SIG-M5 (cell line): ENCODE results near the gene HNRNPL.
"Not testable (repeated sequence)": the region's sequence is repeated elsewhere in the genome, so short reads cannot be mapped to it uniquely, and the experiment has no call there.

Experiments
- DNase-seq: peaks from one replicate; lab custom pipeline; 2025; lab: John Stamatoyannopoulos, UW

Gene HNRNPL

DNA sequence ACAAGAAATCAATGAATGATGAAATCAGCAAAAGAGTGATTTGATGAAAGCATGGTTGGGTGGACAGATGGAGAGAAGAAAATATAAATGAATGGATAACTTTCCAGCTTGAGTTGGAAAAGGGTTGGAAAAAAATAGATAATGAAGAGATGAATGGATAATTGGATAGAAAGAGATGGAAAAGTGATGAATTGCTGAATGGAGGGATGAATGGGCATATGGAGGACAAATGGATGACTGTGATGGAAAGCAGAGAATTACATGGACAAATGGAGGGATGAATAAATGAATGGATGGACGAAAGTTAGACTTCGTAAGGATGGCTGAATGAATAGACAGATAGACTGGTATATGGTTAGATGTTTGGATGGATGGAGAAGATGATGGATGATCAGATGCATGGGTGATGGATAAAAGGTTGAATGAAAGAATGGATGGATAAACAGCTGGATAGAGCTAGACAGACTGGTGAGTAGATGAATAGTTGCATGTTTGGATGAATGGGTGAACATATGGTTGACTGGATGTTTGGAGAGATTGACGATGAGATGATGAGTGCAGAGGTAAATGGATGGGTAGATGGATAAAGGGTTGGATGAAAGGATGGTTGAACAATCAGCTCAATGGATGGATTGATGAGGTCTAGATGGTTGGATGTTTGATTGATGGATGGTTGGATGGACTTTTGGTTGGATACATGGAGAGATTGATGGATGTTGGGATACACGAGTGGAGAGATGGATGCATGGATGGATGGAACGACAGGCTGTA is 49.0 kb downstream of the HNRNPL start:
- DNase-seq: no peak

DNA sequence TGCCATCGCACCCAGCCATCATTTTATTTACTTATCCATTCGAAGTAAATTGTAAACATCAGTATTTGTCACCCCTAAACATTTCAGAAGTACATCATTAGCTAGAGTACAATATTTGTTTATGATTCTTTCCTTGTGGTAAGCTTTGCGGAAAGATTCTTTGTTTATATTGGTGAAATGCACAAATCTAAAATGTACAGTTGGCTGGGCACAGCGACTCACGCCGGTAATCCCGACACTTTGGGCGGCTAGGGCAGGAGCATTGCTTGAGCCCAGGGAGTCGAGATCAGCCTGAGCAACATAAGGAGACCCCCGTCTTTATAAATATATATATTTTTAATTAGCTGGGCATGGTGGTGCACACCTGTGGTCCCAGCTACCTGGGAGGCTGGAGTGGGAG is 50.7 kb downstream of the HNRNPL start:
- no peak for DNase-seq

DNA sequence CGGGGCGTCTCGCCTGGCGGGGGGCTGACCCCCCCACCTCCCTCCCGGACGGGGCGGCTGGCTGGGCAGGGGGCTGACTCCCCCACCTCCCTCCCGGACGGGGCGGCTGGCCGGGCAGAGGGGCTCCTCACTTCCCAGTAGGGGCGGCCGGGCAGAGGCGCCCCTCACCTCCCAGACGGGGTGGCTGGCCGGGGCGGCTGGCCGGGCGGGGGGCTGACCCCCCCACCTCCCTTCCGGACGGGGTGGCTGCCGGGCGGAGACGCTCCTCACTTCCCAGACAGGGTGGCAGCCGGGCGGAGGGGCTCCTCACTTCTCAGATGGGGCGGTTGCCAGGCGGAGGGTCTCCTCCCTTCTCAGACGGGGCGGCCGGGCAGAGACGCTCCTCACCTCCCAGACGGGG is 52.0 kb downstream of the HNRNPL start:
- DNase-seq: not testable (repeated sequence)

DNA sequence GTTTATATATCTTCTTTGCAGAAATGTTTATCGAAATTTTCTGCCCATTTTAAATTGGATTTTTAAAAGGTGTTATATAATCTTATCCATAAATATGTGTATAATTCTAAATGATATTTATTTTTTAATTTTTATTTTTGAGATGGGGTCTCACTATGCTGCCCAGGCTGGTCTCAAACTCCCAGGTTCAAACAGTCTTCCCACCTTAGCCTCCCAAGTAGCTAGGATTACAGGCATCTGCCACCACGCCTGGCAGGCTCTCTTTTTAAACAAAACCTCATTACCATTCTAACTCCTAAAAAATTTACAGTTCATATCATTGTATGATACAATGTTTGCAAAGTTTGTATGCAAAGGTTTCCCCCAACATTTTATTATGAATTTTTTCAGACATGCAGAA is 53.6 kb downstream of the HNRNPL start:
- DNase-seq: no peak

DNA sequence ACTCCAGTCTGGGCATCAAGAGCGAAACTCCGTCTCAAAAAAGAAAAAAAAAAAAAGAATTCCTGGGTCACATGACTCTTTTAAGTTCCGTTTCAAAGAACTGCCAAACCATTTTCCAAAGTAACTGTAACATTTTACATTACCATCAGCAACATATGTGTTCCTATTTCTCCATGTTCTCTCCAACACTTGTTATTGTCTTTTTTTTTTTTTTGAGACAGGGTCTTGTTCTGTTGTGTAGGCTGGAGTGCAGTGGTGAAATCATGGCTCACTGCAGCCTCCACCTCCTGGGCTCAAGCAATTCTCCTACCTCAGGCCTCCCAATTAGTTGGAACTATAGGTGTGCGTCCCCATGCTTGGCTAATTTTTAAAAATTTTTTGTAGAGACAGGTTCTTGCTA is 54.2 kb downstream of the HNRNPL start:
- DNase-seq: no peak

DNA sequence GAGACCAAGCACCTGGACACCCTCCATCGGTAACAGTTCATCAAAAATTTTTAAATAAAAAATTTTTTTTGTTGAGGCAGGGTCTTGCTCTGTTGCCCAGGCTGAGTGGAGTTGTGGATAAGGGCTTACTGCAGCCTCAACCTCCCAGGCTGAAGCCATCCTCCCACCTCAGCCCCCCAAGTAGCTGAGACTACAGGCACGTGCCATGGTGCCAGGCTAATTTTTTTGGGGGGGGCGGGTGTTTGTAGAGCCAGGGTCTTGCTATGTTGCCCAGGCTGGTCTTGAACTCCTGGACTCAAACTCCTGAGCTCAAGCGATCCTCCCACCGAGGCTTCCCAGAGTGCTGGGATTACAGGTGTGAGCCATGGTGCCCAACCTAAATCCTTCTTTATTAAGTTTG is 56.1 kb downstream of the HNRNPL start:
- no peak for DNase-seq

DNA sequence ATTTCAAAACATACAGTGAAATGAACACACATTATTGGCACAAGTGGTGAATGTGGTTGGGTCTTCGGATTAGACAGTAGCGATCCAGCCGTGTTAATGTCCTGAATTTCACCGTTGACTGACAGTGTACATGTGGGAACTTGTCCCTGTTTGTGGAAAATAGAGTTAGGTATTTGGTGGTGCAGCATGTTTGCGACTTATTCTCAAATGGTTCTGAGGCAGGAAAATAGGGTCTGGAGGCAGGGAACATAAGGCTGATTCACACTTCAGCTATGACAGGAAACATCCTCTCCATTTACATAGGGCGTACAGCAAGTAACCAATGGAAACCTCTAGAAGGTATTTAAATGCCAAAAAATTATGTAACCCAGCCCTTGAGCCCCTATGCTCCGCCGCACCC is 56.6 kb downstream of the HNRNPL start:
- DNase-seq: no peak

DNA sequence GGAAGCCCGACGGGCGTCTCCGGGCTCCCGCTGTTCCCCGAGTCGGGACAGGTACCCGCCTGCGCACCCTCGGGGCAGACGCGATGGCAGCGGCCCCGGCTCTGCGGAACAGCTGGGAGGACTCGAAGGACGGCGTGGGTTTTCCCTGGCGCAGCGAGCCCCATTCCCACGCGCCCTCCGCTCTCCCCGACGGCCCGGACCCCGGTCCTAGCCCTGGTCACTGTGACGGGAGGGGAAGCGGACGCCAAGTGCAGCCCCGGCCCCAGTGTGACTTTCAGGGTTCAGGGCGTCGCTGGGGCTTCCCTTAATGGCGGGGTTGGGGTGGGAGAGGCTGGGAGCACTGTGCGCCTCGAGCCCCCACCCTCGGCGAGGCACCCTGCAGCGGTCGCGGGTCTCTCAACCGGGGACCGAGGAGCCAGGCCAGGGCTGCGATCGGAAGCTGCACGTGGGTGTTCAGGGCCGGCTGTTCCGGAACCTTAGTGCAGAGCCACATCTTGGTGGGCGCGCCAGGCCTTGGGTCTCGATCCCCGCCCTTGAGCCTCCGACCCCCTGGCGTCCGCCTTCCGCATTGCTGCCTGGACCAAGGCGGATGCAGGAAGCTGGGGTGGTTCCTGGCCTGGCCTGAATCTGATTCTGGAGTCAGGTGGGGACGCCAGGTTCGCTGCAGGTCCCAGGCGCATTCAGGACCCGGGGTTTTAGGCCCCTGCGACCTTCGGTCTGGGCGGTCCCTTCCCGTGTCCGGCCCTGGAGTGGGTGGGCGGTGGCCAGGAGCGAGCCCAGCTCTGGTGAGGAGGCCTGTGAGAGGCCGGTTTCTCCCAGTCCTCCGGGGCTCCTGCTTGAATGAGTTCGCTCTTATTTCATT is 57.3 kb downstream of the HNRNPL start:
- no peak for DNase-seq

DNA sequence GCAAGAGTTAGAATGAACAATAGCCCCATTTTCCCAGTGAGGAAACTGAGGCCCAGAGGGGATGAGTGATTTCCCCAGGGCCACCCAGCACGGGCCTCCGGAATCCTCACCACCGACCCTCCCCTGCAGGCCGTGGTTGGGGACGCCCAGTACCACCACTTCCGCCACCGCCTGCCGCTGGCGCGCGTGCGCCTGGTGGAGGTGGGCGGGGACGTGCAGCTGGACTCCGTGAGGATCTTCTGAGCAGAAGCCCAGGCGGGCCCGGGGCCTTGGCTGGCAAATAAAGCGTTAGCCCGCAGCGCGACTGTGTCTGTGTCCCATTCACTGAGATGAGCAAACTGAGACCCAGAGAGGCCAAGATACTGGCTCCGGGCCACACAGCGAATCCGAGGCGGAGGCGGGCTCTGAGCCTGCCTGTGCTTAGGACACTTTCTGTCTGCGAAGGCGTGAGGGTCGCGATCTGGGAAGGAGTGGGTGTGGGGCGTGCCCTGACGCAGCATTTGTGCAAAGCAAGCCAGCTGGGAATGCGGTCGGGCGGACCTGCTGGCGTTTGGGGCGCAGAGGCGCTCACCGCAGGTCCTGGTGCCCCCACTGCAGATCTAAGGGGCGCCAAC is 58.2 kb downstream of the HNRNPL start:
- DNase-seq: not testable (repeated sequence)

DNA sequence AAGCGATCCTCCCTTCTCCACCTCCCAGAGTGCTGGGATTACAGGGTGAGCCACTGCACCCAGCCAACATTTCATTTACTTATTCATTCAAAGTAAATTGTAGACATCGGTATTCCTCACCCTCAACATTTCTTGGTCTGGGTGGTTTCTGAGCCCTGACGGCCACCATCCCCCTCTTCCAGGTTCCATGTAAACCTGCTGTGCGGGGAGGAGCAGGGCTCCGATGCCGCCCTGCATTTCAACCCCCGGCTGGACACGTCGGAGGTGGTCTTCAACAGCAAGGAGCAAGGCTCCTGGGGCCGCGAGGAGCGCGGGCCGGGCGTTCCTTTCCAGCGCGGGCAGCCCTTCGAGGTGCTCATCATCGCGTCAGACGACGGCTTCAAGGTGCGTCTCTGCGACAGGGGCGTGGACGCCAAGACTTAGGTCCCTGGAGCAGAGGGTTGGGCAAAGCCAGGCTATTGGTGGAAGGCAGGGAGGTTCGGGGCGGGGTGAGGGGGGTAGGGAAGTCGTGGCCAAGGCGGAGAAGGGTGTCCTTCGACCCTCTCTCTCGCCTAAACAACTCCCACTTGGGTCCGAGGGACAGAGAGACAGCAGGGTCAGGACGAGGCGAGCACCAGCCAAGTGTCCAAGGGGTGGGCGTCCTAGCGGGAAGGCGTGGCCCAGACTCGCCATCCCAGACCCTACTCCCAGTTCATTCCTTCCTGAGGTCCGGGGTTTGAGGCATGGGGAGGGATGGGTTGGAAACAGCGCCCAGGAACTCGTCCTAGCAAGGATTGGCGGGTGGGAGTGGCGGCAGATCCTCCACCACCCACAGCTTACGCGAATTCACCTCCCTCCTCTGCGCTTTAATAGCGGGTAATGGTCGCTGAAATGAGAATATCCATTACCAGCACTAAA is 59.0 kb downstream of the HNRNPL start:
- DNase-seq: not testable (repeated sequence)

DNA sequence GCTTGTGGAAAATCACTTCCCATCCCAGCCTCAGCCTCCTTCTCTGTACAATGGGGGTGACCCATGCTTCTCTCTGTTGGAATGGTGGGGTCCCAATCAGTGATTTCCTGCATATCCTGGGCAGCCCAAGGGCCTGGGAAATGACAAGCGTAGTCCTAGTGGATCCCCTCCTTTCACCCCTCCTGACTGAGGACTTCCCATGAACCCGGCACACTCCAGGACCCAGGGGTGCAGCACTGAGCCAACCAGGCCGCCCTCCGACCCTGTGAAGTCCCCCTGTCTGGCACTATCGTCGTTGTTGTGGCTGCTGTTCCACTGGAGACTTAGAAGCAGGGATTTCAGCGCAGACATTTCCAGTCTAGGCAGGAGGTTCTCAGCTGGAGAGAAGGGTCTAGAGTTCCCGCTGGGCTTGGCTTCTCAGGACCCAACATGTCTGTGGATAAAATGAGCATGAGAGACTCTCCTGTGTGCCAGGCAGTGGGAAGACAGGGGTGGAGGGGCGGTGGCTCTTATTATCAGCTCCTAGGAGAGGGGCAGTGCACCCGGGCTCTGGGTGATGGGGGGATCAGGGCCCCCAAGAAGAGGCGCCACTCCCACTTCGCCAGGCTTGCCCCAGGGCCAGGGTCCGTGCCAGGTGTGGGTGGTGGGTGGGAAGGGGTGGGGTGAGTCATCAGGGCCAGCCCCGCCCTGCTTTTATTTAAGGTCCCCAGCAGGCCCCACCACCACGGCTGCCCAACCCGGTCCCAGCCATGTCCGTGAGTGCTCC is 61.1 kb downstream of the HNRNPL start, which contains the start of gene LGALS7B:
Gene LGALS7B, plus strand, starts transcription at position 723 of the 766 bp plus-strand sequence. Its CDS starts 27 bp downstream, at position 750.
- no peak for DNase-seq

DNA sequence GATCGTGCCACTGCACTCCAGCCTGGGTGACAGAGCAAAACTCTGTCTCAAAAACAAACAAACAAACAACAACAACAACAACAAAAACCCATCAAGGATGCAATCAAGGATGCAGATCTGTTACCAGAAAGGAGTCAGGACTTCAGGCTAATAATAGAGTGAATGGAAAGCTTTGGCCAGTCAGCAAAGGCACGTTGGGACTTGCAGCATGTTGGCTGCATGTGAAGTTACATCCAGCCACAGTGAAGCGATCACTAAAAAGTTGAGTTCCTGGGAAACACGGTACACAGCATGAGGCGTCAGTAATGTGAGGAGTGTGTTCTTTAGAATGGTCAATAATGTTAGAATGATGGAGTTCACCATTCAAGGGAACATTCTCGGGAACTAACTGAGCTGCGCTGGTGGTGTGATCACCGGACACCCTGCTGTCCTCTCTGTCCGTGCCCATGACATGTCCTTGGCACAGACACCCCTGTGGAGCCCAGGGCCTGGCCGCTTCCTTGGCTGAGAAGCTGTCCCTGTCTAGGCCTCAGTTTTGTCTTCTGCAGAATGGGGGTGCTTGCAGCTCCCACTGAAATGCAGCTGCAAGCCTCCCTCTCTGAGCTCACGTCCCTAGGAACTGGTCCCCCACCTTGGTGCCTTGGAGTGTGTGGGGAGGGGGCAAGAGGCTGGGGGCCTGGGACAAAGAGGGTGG is 63.1 kb downstream of the HNRNPL start:
- DNase-seq: no peak
